HEK293 (cell line): Measurements from ENCODE around the gene CTSE.

Source experiments
- ZNF133 ChIP-seq: fragments of 450-650 bp; formaldehyde crosslinking; IDR thresholded peaks from 2 replicates; pipeline ENCODE4 v1.5.1; 2016; ENCODE audit warnings: missing biosample characterization, missing genetic modification characterization
- ZNF350 ChIP-seq: fragments of 450-650 bp; formaldehyde crosslinking; IDR thresholded peaks from 2 replicates; pipeline ENCODE4 v1.5.0; 2017; ENCODE audit warnings: missing biosample characterization, mild to moderate bottlenecking, missing genetic modification characterization
- ZNF501 ChIP-seq: fragments of 450-650 bp; formaldehyde crosslinking; IDR thresholded peaks from 2 replicates; pipeline ENCODE4 v1.5.1; 2016; ENCODE audit warnings: missing biosample characterization, missing genetic modification characterization
- ZNF549 ChIP-seq: fragments of 450-650 bp; IDR thresholded peaks from 2 replicates; pipeline ENCODE4 v1.5.1; 2018; ENCODE audit warnings: missing biosample characterization, missing genetic modification characterization, mild to moderate bottlenecking, inconsistent platforms, moderate library complexity
- ZNF654 ChIP-seq: fragments of 450-650 bp; formaldehyde crosslinking; IDR thresholded peaks from 2 replicates; pipeline ENCODE4 v1.5.1; 2016; ENCODE audit warnings: low read depth, missing biosample characterization, missing genetic modification characterization
- TF ChIP-seq, protein P1 (sequence below): fragments of 450-650 bp; formaldehyde crosslinking; IDR thresholded peaks from 2 replicates; pipeline ENCODE4 v1.5.1; 2016; ENCODE audit warnings: missing biosample characterization, missing genetic modification characterization
- TF ChIP-seq, protein P2 (sequence below): fragments of 450-650 bp; formaldehyde crosslinking; IDR thresholded peaks from 2 replicates; pipeline ENCODE4 v1.5.1; 2016; ENCODE audit warnings: missing biosample characterization, missing genetic modification characterization
- TF ChIP-seq, protein P3 (sequence below): fragments of 450-650 bp; formaldehyde crosslinking; IDR thresholded peaks from 2 replicates; pipeline ENCODE4 v1.5.1; 2016; ENCODE audit warnings: missing biosample characterization, missing genetic modification characterization
- TF ChIP-seq, protein P4 (sequence below): fragments of 450-650 bp; formaldehyde crosslinking; IDR thresholded peaks from 2 replicates; pipeline ENCODE4 v1.5.1; 2017; ENCODE audit warnings: missing biosample characterization, missing genetic modification characterization

DNA sequence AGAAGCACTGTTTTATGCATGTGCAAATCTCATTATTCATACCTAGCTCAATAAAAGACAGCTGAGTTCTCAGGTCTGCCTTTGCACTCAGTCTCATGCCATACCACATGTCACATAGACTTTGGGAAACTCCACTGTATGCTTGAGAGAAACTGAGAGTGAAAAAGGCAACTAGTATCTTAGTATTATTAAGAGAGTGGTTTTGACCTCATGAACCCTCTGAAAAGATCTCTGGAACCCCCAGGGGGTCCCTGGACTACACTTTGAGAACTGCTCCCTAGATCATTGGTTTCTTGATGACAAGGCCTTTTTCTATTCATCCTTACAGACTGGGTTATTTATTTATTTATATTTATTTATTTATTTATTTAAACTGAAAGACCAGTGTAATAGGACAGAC, 25.6 kb upstream of the CTSE start:
- TF ChIP-seq ZNF501 (tag by site-specific recombination) = no peak
- TF ChIP-seq, protein P1, sequence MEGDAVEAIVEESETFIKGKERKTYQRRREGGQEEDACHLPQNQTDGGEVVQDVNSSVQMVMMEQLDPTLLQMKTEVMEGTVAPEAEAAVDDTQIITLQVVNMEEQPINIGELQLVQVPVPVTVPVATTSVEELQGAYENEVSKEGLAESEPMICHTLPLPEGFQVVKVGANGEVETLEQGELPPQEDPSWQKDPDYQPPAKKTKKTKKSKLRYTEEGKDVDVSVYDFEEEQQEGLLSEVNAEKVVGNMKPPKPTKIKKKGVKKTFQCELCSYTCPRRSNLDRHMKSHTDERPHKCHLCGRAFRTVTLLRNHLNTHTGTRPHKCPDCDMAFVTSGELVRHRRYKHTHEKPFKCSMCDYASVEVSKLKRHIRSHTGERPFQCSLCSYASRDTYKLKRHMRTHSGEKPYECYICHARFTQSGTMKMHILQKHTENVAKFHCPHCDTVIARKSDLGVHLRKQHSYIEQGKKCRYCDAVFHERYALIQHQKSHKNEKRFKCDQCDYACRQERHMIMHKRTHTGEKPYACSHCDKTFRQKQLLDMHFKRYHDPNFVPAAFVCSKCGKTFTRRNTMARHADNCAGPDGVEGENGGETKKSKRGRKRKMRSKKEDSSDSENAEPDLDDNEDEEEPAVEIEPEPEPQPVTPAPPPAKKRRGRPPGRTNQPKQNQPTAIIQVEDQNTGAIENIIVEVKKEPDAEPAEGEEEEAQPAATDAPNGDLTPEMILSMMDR (tag by site-specific recombination) = no peak
- TF ChIP-seq, protein P2, sequence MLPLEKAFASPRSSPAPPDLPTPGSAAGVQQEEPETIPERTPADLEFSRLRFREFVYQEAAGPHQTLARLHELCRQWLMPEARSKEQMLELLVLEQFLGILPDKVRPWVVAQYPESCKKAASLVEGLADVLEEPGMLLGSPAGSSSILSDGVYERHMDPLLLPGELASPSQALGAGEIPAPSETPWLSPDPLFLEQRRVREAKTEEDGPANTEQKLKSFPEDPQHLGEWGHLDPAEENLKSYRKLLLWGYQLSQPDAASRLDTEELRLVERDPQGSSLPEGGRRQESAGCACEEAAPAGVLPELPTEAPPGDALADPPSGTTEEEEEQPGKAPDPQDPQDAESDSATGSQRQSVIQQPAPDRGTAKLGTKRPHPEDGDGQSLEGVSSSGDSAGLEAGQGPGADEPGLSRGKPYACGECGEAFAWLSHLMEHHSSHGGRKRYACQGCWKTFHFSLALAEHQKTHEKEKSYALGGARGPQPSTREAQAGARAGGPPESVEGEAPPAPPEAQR = no peak
- TF ChIP-seq ZNF133 (tag by site-specific recombination) = no peak
- no peak for TF ChIP-seq ZNF350 (tag by site-specific recombination)
- no peak for TF ChIP-seq ZNF654 (tag by site-specific recombination)
- TF ChIP-seq, protein P3, sequence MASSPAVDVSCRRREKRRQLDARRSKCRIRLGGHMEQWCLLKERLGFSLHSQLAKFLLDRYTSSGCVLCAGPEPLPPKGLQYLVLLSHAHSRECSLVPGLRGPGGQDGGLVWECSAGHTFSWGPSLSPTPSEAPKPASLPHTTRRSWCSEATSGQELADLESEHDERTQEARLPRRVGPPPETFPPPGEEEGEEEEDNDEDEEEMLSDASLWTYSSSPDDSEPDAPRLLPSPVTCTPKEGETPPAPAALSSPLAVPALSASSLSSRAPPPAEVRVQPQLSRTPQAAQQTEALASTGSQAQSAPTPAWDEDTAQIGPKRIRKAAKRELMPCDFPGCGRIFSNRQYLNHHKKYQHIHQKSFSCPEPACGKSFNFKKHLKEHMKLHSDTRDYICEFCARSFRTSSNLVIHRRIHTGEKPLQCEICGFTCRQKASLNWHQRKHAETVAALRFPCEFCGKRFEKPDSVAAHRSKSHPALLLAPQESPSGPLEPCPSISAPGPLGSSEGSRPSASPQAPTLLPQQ (tag by site-specific recombination) = no peak
- TF ChIP-seq, protein P4, sequence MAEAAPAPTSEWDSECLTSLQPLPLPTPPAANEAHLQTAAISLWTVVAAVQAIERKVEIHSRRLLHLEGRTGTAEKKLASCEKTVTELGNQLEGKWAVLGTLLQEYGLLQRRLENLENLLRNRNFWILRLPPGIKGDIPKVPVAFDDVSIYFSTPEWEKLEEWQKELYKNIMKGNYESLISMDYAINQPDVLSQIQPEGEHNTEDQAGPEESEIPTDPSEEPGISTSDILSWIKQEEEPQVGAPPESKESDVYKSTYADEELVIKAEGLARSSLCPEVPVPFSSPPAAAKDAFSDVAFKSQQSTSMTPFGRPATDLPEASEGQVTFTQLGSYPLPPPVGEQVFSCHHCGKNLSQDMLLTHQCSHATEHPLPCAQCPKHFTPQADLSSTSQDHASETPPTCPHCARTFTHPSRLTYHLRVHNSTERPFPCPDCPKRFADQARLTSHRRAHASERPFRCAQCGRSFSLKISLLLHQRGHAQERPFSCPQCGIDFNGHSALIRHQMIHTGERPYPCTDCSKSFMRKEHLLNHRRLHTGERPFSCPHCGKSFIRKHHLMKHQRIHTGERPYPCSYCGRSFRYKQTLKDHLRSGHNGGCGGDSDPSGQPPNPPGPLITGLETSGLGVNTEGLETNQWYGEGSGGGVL (tag by site-specific recombination) = no peak
- no peak for TF ChIP-seq ZNF549 (tag by site-specific recombination)
